Measurements from ENCODE around the gene THOC7. TPM values are rescaled to one million over a fixed set of nuclear protein-coding genes. Genes with fewer than 3 reads are reported as not detected.
A peak's percentile ranks its signal among the peaks of the same experiment; 100 is the strongest.

Gene THOC7
- total RNA-seq, 1 donor from 2014 or later = 141 TPM

DNA sequence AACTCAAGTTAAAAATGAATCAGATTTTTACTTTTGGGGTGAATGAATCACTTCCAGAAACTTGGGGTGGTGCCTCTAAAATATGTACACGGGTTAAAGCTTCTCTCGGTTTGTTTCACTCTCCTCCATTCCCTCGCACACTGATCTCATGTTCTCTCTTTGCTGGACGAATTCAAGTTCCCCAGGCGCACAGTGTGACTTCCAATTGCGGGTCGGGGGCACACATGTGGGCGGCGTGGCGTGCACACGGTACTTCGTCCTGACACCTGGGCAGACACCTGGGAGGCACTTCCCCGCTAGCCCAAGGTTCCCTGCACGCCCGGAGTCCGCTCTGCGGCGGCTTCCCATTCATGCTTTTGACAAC, 47.9 kb upstream of the THOC7 start:
- H3K4me1 ChIP-seq = peaks cover 16% of the 10 kb centered on the region
- peaks cover 51% of the 10 kb centered on the region for H3K79me2 ChIP-seq (ENCODE audit: low read depth)

DNA sequence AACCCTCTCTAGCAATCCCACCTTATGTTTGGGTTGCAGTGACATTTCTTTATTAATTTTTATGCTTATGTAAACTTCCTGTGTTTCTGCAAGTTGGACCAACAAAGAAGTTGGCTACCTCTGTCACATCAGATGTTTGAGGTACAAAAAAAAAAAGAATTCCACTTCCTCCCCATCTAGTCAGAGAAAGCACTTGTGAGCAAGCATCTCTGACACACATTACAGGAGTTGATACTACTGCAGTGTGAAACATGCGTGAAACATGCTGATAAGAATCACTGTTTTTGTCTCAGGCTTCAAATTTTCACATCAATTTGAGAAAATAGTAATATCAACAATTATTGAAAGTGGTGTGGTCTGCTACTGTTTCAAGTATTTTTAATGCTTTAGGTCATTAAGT, 47.3 kb upstream of the THOC7 start:
- Histone ChIP-seq H3F3A (ENCODE audit: low read depth) (peaks cover 47% of the 10 kb centered on the region), H3K9ac (no peak overlapping the region), H3K27ac (no peak overlapping the region), H3K27me3 (no peaks in the 10 kb centered on the region), H3K4me2 (peak overlapping the region; percentile 98), H4K20me1 (ENCODE audit: low read depth) (peaks cover 38% of the 10 kb centered on the region), H3K4me1 (peaks cover 16% of the 10 kb centered on the region), H3K79me2 (ENCODE audit: low read depth) (peaks cover 45% of the 10 kb centered on the region), H3K4me3 (peak overlapping the region; percentile 97), H2AFZ (replicated peaks) (no peak overlapping the region), H3K36me3 (peaks cover 1% of the 10 kb centered on the region), H3K9me3 (ENCODE audit: low read depth) (no peaks in the 10 kb centered on the region)
- DNase-seq (ENCODE audit: low spot score) = no peak
- no peak overlapping the region for H3K27ac Mint-ChIP-seq
- peaks cover 21% of the 10 kb centered on the region for H3K4me1 Mint-ChIP-seq
- no peaks in the 10 kb centered on the region for H3K27me3 Mint-ChIP-seq (ENCODE audit: insufficient read depth, low read depth)
- H3K9me3 Mint-ChIP-seq = no peaks in the 10 kb centered on the region
- peak overlapping the region; percentile 90 for H3K4me3 Mint-ChIP-seq
- TF ChIP-seq, protein P1, sequence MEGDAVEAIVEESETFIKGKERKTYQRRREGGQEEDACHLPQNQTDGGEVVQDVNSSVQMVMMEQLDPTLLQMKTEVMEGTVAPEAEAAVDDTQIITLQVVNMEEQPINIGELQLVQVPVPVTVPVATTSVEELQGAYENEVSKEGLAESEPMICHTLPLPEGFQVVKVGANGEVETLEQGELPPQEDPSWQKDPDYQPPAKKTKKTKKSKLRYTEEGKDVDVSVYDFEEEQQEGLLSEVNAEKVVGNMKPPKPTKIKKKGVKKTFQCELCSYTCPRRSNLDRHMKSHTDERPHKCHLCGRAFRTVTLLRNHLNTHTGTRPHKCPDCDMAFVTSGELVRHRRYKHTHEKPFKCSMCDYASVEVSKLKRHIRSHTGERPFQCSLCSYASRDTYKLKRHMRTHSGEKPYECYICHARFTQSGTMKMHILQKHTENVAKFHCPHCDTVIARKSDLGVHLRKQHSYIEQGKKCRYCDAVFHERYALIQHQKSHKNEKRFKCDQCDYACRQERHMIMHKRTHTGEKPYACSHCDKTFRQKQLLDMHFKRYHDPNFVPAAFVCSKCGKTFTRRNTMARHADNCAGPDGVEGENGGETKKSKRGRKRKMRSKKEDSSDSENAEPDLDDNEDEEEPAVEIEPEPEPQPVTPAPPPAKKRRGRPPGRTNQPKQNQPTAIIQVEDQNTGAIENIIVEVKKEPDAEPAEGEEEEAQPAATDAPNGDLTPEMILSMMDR (IDR thresholded peaks at IDR 0.05) = no peak
- TF ChIP-seq EZH2phosphoT487 (IDR thresholded peaks at IDR 0.05) (no peak), EZH2 (IDR thresholded peaks at IDR 0.05) (no peak)
- H3K36me3 Mint-ChIP-seq = peaks cover 4% of the 10 kb centered on the region

More for the DNA sequence above, 47.9 kb upstream of the THOC7 start:
- H3K36me3 Mint-ChIP-seq = peaks cover 8% of the 10 kb centered on the region
- no peaks in the 10 kb centered on the region for H3K9me3 ChIP-seq (ENCODE audit: low read depth)
- no peak for DNase-seq (ENCODE audit: low spot score)
- peaks cover 4% of the 10 kb centered on the region for H3K36me3 ChIP-seq
- no peak overlapping the region for H3K27ac Mint-ChIP-seq
- H3K4me1 Mint-ChIP-seq = peaks cover 21% of the 10 kb centered on the region
- H2AFZ ChIP-seq (replicated peaks) = peak overlapping the region; percentile 88
- peak overlapping the region; percentile 90 for H3K4me3 Mint-ChIP-seq
- no peaks in the 10 kb centered on the region for H3K27me3 ChIP-seq
- peaks cover 38% of the 10 kb centered on the region for H4K20me1 ChIP-seq (ENCODE audit: low read depth)
- peak overlapping the region; percentile 98 for H3K4me2 ChIP-seq
- H3K4me3 ChIP-seq = peak overlapping the region; percentile 97
- H3K9ac ChIP-seq = peak overlapping the region; percentile 72
- H3K27me3 Mint-ChIP-seq (ENCODE audit: insufficient read depth, low read depth) = no peaks in the 10 kb centered on the region
- H3F3A ChIP-seq (ENCODE audit: low read depth) = peaks cover 47% of the 10 kb centered on the region
- peak overlapping the region; percentile 96 for H3K27ac ChIP-seq
- no peaks in the 10 kb centered on the region for H3K9me3 Mint-ChIP-seq
- TF ChIP-seq EZH2 (IDR thresholded peaks at IDR 0.05) = no peak

DNA sequence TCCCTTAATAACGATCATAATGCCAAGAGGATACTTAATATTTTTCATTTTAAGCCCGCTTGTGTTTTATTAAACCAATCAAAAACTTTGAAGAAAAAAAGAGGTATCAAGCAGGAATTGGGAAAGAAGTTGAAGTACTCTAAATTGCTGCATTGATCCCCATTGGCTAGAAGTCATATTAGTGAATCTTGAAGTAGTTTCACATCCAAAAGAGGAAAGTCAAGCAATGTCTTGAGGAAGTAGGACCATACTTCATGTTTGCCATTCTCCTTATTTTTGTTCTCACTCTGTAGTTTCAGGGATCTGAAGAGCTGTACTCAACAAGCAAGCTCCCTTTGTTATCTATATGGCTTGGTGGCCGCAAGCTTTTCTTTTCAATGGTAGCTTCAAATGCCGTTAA, 46.4 kb upstream of the THOC7 start:
- Mint-ChIP-seq H3K4me1 (peaks cover 21% of the 10 kb centered on the region), H3K4me3 (no peak overlapping the region), H3K27me3 (ENCODE audit: insufficient read depth, low read depth) (no peaks in the 10 kb centered on the region), H3K36me3 (peaks cover 5% of the 10 kb centered on the region), H3K27ac (no peak overlapping the region), H3K9me3 (no peaks in the 10 kb centered on the region)
- Histone ChIP-seq H3K79me2 (ENCODE audit: low read depth) (peaks cover 36% of the 10 kb centered on the region), H3K27ac (no peak overlapping the region), H4K20me1 (ENCODE audit: low read depth) (peaks cover 38% of the 10 kb centered on the region), H2AFZ (replicated peaks) (no peak overlapping the region), H3K9ac (no peak overlapping the region), H3K36me3 (no peaks in the 10 kb centered on the region), H3K4me2 (no peak overlapping the region), H3K4me3 (no peak overlapping the region), H3K9me3 (ENCODE audit: low read depth) (no peaks in the 10 kb centered on the region), H3F3A (ENCODE audit: low read depth) (peaks cover 47% of the 10 kb centered on the region), H3K27me3 (no peaks in the 10 kb centered on the region), H3K4me1 (peaks cover 16% of the 10 kb centered on the region)
- DNase-seq (ENCODE audit: low spot score) = no peak
- TF ChIP-seq EZH2 (IDR thresholded peaks at IDR 0.05) = no peak

DNA sequence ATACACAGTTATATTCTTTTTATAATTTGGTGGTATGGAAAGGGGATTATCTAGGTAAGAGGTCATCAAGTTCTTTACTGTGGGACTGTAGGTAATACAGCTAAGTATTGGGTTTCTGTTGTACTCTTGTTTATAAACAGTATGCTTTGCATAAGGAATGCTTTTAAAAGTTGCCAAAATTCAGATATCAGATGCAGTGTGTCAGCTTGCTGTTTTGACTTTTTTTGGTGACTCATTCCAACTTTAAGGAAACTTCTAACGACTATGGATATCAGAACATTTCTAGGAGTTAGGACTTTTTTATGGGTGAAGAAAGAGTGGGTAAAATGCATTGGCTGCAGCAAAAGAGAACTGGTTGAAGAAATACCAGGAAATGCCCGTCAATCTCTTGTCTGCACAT, 45.8 kb upstream of the THOC7 start:
- Histone ChIP-seq H3K36me3 (no peaks in the 10 kb centered on the region), H3K79me2 (ENCODE audit: low read depth) (peaks cover 31% of the 10 kb centered on the region), H3K4me1 (peaks cover 16% of the 10 kb centered on the region), H3K4me2 (no peak overlapping the region), H2AFZ (replicated peaks) (no peak overlapping the region), H3K4me3 (no peak overlapping the region), H3K27ac (no peak overlapping the region), H4K20me1 (ENCODE audit: low read depth) (peaks cover 34% of the 10 kb centered on the region), H3F3A (ENCODE audit: low read depth) (peaks cover 47% of the 10 kb centered on the region), H3K9ac (no peak overlapping the region), H3K27me3 (no peaks in the 10 kb centered on the region), H3K9me3 (ENCODE audit: low read depth) (no peaks in the 10 kb centered on the region)
- H3K4me3 Mint-ChIP-seq = no peak overlapping the region
- no peak for DNase-seq (ENCODE audit: low spot score)
- H3K9me3 Mint-ChIP-seq = no peaks in the 10 kb centered on the region
- no peaks in the 10 kb centered on the region for H3K27me3 Mint-ChIP-seq (ENCODE audit: insufficient read depth, low read depth)
- H3K27ac Mint-ChIP-seq = no peak overlapping the region
- TF ChIP-seq EZH2phosphoT487 (IDR thresholded peaks at IDR 0.05) (no peak), EZH2 (IDR thresholded peaks at IDR 0.05) (no peak)
- TF ChIP-seq, protein P1 (IDR thresholded peaks at IDR 0.05) = no peak
- peaks cover 21% of the 10 kb centered on the region for H3K4me1 Mint-ChIP-seq
- H3K36me3 Mint-ChIP-seq = peaks cover 3% of the 10 kb centered on the region
